Thymus (tissue), 11 donors: ENCODE measurements around the gene SSBP2. TPM values are rescaled to one million over a fixed set of nuclear protein-coding genes. Genes with fewer than 3 reads are reported as not detected.
"Not testable (repeated sequence)": the region's sequence is repeated elsewhere in the genome, so short reads cannot be mapped to it uniquely, and the experiment has no call there.

Experiments
- DNase-seq, 9 donors: peaks; one replicate each; pipeline ENCODE4 v3.0.0-alpha.2; 2013; ENCODE audit warnings: low spot score in 9 of 9, low read depth in 6 of 9, missing footprints in 1 of 9
- H3K27ac ChIP-seq, 2 donors: one replicate each; pipeline ENCODE4 v1.5.1; 2013; ENCODE audit warnings: control low read depth in 1 of 2, low read depth in 1 of 2, low read length in 1 of 2, mild to moderate bottlenecking in 1 of 2, moderate library complexity in 1 of 2
- H3K27me3 ChIP-seq, 2 donors: one replicate each; pipeline ENCODE4 v1.5.1; 2013; ENCODE audit warnings: low read length in 1 of 2; ENCODE audit not compliant: control insufficient read depth in 2 of 2, insufficient read depth in 1 of 2
- H3K36me3 ChIP-seq, 2 donors: one replicate each; pipeline ENCODE4 v1.5.1; 2013; ENCODE audit warnings: low read length in 1 of 2, mild to moderate bottlenecking in 1 of 2, moderate library complexity in 1 of 2; ENCODE audit not compliant: control insufficient read depth in 2 of 2, insufficient read depth in 2 of 2
- H3K4me1 ChIP-seq, 2 donors: one replicate each; pipeline ENCODE4 v1.5.1; 2013; ENCODE audit warnings: low read length in 2 of 2; ENCODE audit not compliant: control insufficient read depth in 2 of 2, insufficient read depth in 2 of 2
- H3K4me3 ChIP-seq, 2 donors: one replicate each; pipeline ENCODE4 v1.5.1; 2013; ENCODE audit warnings: low read length in 2 of 2, control low read depth in 1 of 2, mild to moderate bottlenecking in 1 of 2
- H3K9me3 ChIP-seq, 2 donors: one replicate each; pipeline ENCODE4 v1.5.1; 2013; ENCODE audit warnings: low read length in 1 of 2, mild to moderate bottlenecking in 1 of 2; ENCODE audit not compliant: control insufficient read depth in 2 of 2, insufficient read depth in 1 of 2
- WGBS: extraction: QIAGEN DNeasy Blood & Tissue Kit; methylation state at CpG from one replicate; pipeline ENCODE4 v1.1.7; 2013; 5-methylcytosine and 5-hydroxymethylcytosine counted together
- polyA plus RNA-seq: library from polyadenylated mRNA; stranded (reverse); fragments of 200-250 nt; gene quantifications from one replicate; pipeline ENCODE4 v1.2.3, GENCODE V29; 2013
- total RNA-seq: library from RNA; stranded (reverse); fragments of 120-200 nt; gene quantifications from one replicate; pipeline ENCODE4 v1.2.4, GENCODE V29; 2013
- donor health status: healthy.

Gene SSBP2
- total and polyA plus RNA-seq, 2 donors = 61.1 to 125 TPM

DNA sequence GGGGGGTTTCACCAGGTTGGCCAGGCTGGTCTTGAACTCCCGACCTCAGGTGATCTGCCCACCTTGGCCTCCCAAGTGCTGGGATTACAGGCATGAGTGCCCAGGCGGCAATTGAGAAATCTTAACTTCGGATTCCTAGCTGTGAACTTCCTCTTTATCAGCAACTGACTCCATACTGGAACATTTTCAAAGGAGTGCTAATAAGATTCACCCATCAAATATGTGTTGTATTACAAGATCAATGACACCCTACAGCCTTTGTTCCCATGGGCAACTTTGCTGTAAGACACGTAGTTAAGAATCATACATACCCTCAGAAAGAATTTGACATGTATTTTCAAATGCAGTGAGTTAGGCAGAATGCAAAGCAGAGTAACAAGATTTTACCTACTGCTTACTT, 333.8 kb downstream of the SSBP2 start:
- DNase-seq = no peak
- Histone ChIP-seq H3K4me1 (no peaks in the 10 kb centered on the region), H3K36me3 (peaks cover 7 to 50% of the 10 kb centered on the region in 2 donors), H3K9me3 (no peaks in the 10 kb centered on the region), H3K27ac (no peak overlapping the region), H3K4me3 (no peak overlapping the region), H3K27me3 (no peaks in the 10 kb centered on the region)
- 99% methylated on average over 4 of the region's 4 CpGs for WGBS

DNA sequence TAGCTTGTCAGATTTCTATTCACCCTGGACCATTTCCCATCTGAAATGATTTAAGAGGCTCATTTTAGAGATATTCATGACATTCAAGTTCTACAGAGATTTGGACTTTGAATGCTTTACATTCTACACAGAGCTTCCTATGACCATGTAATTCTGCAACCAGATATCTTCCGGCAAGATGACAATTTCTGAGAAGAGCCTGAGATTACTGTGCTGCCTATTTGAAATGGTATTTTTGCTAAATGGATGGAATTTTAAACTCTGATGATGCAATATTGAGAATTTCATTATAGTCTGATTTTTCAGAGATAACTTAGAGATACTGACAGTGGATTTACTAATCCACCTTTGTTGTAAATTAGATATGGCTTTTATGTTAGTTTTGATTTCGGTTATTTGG, 341.0 kb downstream of the SSBP2 start:
- 96% methylated on average over 2 of the region's 2 CpGs for WGBS
- Histone ChIP-seq H3K4me3 (no peak overlapping the region), H3K27ac (no peak overlapping the region), H3K9me3 (no peaks in the 10 kb centered on the region), H3K27me3 (no peaks in the 10 kb centered on the region), H3K4me1 (no peaks in the 10 kb centered on the region), H3K36me3 (peaks cover 0 to 15% of the 10 kb centered on the region in 2 donors)
- DNase-seq = no peak

DNA sequence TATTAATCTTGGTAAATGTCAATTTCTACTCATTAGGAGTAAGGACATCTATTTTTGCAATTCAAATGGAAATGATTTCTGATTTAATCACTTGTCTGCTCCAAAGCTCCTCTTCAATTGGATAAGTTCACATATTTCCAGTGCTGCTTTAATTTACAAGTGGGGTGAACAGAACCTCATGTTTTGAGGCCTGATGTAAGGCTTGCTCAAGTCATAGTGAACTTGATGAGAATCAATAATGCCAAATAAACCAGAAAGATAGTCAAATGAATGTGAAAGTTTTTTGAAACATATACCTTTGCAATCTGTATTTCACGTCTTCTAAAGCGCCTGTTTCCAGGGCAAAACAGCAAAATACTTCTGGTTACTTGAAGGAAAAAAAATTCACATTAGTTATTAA, 341.5 kb downstream of the SSBP2 start:
- Histone ChIP-seq H3K4me3 (no peak overlapping the region), H3K9me3 (no peaks in the 10 kb centered on the region), H3K27me3 (no peaks in the 10 kb centered on the region), H3K27ac (no peak overlapping the region), H3K4me1 (no peaks in the 10 kb centered on the region), H3K36me3 (peaks cover 0 to 10% of the 10 kb centered on the region in 2 donors)
- DNase-seq = no peak
- WGBS = 98% methylated on average over 2 of the region's 2 CpGs

DNA sequence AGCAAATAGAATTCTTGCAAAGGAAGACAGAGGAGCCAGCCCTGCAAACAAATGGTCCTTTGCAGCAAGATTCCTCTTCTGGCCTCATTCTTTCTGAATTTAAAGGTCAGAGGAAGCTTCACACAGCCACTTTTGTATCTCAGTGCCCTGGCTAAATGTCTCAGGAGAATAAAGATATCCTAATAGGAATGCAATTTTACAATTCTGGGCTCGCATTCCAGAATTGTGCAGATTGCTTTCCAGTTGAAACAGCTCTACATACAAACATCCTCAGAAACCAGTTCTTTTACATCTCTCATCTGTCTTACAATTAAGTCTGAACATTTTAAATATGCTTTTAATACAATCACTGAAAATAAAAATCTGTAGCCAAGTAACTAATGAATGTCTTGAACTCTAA, 342.4 kb downstream of the SSBP2 start:
- no peak for DNase-seq
- Histone ChIP-seq H3K27me3 (no peaks in the 10 kb centered on the region), H3K4me1 (no peaks in the 10 kb centered on the region), H3K36me3 (peaks cover 0 to 9% of the 10 kb centered on the region in 2 donors), H3K27ac (no peak overlapping the region), H3K4me3 (no peak overlapping the region), H3K9me3 (no peaks in the 10 kb centered on the region)
- 96% methylated on average over 1 of the region's 1 CpG for WGBS

DNA sequence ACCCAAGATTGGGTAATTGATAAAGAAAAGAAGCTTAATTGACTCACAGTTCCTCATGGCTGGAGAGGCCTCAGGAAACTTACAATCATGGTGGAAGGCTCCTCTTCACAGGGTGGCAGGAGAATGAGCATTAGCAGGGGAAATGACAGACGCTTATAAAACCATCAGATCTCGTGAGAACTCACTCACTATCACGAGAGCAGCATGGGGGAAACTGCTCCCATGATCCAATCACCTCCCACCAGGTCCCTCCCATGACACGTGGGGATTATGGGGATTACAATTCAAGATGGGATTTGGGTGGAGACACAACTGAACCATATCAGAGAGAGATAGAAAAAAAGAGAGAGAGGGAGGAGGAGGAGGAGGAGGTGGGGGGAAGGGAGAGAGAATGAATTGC, 343.1 kb downstream of the SSBP2 start:
- H3K36me3 ChIP-seq, H3K9me3 ChIP-seq, H3K27me3 ChIP-seq, H3K4me1 ChIP-seq, H3K27ac ChIP-seq, H3K4me3 ChIP-seq, DNase-seq: not testable (repeated sequence)
- WGBS = 96% methylated on average over 4 of the region's 4 CpGs

DNA sequence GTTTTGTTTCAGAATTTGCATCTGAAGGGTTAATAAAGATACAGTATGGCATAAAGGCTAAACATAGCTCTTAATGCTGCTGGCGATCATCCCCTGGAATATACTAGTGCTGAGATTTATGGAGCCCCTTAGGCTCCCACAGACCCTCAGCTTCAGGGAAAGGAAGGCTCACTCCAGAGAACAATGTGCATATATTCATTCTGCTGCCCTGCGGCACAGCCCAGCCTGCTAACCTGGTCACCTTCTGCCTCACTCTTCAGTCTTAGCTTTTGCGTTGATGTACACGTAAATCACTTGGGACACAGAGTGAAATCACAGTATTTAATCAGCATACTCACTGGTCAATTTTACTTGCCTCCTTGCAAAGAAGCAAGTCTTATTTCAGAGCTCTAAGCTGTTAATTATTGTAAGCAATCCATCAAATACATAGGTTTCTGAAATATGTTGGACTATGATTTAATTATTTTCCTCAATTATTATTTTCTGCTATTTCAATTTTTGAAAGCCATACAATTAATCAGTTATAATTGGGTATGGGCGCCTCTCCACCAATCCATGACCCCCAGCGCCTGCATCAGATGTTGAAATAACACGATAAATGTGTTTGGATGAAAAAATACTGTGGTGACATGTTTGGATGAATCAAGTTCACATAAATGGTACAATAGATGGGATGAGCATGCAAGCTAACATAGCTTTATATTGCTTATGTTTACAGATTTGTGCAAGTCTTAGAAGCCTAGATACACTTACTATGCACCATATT, 345.6 kb downstream of the SSBP2 start:
- 97% methylated on average over 7 of the region's 7 CpGs for WGBS

DNA sequence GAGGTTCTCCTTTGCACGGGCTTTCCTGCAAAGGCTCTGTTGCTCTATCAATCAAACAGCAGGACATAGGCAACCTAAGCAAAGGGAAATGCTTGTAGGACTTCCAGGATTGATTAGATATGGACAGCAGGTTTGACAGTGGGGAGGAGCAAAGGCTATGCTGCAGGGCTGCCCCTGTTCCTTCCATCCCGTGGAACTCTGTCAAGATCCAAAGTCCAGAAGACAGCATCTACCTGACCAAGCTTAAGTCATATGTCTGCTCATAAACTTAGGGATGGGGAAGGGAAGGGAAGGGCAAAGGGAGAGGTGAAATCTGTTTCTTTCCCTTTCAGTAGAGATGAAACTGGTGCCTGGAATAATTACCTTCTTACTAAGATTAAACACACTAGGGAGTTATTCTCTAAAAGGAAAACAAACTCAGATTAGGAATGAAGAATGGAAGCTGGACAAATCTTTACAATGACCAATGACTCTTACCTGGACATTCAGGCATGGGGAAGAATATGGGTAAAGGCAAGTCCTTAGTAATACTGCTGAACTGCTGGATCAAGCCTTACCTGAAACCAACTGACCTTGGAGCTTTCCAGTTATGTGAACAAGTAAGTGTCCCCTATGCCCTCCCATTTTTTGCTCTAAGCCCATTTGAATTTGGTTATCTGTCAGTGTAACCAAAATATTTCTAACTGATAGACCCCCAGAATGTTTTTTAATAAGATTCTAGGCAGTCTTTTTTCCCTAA, 348.5 kb downstream of the SSBP2 start:
- H3K9me3 ChIP-seq = no peaks in the 10 kb centered on the region
- WGBS = 87% methylated on average over 2 of the region's 2 CpGs
- no peak for DNase-seq
- no peak overlapping the region for H3K4me3 ChIP-seq
- no peaks in the 10 kb centered on the region for H3K4me1 ChIP-seq
- H3K36me3 ChIP-seq = peaks cover 0 to 4% of the 10 kb centered on the region in 2 donors
- H3K27me3 ChIP-seq = peaks cover 0 to 5% of the 10 kb centered on the region in 2 donors
- no peak overlapping the region for H3K27ac ChIP-seq

More for the DNA sequence above, 345.6 kb downstream of the SSBP2 start:
- Histone ChIP-seq H3K4me3 (no peak overlapping the region), H3K27me3 (no peaks in the 10 kb centered on the region), H3K9me3 (no peaks in the 10 kb centered on the region), H3K27ac (no peak overlapping the region), H3K4me1 (no peaks in the 10 kb centered on the region), H3K36me3 (peaks cover 0 to 9% of the 10 kb centered on the region in 2 donors)
- DNase-seq = no peak

DNA sequence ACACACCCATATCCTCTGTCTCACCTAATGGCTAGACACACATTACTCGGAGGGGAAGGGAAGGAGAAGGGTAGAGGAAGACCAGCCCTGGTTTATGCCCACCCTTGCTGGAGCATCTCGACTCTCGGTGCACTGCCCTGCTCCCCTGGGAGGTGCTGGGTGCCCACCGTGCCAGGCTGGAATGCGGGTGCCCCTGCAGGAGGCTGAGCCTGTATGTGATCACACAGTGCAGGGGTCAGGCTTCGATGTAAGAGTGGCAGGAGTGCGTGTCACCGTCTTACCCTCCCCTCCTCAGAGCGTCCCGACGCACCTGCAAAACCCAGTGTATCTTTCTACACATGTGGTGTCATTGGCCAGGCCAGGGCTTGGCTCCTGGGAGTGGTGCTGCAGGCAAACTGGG, 349.6 kb downstream of the SSBP2 start:
- Histone ChIP-seq H3K27me3 (peaks cover 5 to 14% of the 10 kb centered on the region in 2 donors), H3K36me3 (peaks cover 0 to 3% of the 10 kb centered on the region in 2 donors), H3K9me3 (no peaks in the 10 kb centered on the region), H3K27ac (no peak overlapping the region), H3K4me3 (no peak overlapping the region), H3K4me1 (no peaks in the 10 kb centered on the region)
- WGBS = 94% methylated on average over 11 of the region's 11 CpGs
- no peak for DNase-seq

DNA sequence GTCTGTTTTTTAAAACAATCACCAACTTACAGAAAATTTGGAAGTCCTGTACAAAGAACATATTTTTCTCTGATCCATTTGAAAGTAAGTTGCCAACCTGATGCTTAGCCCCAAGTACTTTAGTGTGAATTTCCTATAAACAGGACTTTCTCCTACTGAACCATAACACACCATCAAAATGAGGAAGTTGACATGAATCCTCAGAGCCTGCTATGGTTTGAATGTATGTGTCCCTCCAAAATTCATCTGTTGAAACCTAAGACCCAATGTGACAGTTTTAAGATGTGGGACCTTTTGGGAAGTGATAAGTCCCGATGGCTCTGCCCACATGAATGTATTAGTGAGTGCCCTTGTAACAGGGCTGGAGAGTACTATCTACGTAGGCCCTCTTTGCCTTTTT, 350.5 kb downstream of the SSBP2 start:
- no peak overlapping the region for H3K4me3 ChIP-seq
- no peaks in the 10 kb centered on the region for H3K4me1 ChIP-seq
- peaks cover 5 to 18% of the 10 kb centered on the region in 2 donors for H3K27me3 ChIP-seq
- no peaks in the 10 kb centered on the region for H3K9me3 ChIP-seq
- 18% methylated on average over 2 of the region's 2 CpGs for WGBS
- H3K36me3 ChIP-seq = peaks cover 0 to 3% of the 10 kb centered on the region in 2 donors
- DNase-seq = no peak
- H3K27ac ChIP-seq = no peak overlapping the region
